HCT116 (cell line): ENCODE measurements around the gene ASCL2.

ENCODE experiments used
- CTCF ChIP-seq, 3 experiments: fragments of 200-600 bp in 1 of 3; sonication (generic) in 1 of 3; IDR thresholded peaks in 2 of 3; conservative IDR thresholded peaks in 1 of 3; 2 replicates each; pipeline ENCODE4 v1.5.1; 2012 to 2017; ENCODE audit warnings: low read depth in 2 of 3, low read length in 2 of 3, antibody characterized with exemption in 1 of 3, borderline replicate concordance in 1 of 3, control low read depth in 1 of 3, mild to moderate bottlenecking in 1 of 3, mixed read lengths in 1 of 3, mixed run types in 1 of 3, moderate library complexity in 1 of 3; ENCODE audit not compliant: insufficient read depth in 1 of 3
- POLR2A ChIP-seq: IDR thresholded peaks from 2 replicates; pipeline ENCODE4 v1.7.0; 2011; ENCODE audit warnings: borderline replicate concordance; ENCODE audit not compliant: insufficient read depth, insufficient read length; ENCODE audit errors: extremely low read depth

- TF ChIP-seq CTCF (IDR thresholded peaks at IDR 0.05 in 2 of 3, conservative IDR thresholded peaks at IDR 0.05 in 1 of 3; ENCODE audit: borderline replicate concordance in 1 of 3, insufficient read depth in 1 of 3, low read depth in 2 of 3, low read length in 2 of 3) (no peak), POLR2A (no peak)
Observed at GRCh38 chr11:2271077-2271326, 614 bp upstream of the ASCL2 start.
